WTC11 (cell line): Measurements from ENCODE around the gene SUSD1. TPM values are rescaled to one million over a fixed set of nuclear protein-coding genes. Genes with fewer than 3 reads are reported as not detected.

Experiments
- ATAC-seq: fragments of 200-7000 bp; cut with Tn5 transposase; 2 replicates; pipeline ENCODE4 v1.10.0; 2021; ENCODE audit warnings: mild to moderate bottlenecking, moderate library complexity
- CTCF ChIA-PET: fragments of 300-600 bp; sonication (Branson Sonifier 250); formaldehyde crosslinking; loops from one replicate; lab custom pipeline; 2021; ENCODE audit warnings: antibody characterized with exemption; lab: Charles Lee
- POLR2A ChIA-PET: fragments of 350-600 bp; sonication (Branson Sonifier 250); formaldehyde crosslinking; loops from one replicate; lab custom pipeline; 2021; ENCODE audit warnings: antibody characterized with exemption; lab: Charles Lee
- DNase-seq: peaks from one replicate; pipeline ENCODE4 v3.0.0; 2021; ENCODE audit warnings: low spot score
- H3K27ac Mint-ChIP-seq: 2 replicates; pipeline ENCODE4 v1.8.0; 2021; ENCODE audit warnings: mixed read lengths
- H3K27me3 Mint-ChIP-seq: 2 replicates; pipeline ENCODE4 v1.8.0; 2021; ENCODE audit warnings: low read depth, mild to moderate bottlenecking, moderate library complexity, mixed read lengths
- H3K36me3 Mint-ChIP-seq: 2 replicates; pipeline ENCODE4 v1.8.0; 2021; ENCODE audit warnings: mixed read lengths
- H3K4me1 Mint-ChIP-seq: 2 replicates; pipeline ENCODE4 v1.8.0; 2022; ENCODE audit warnings: mixed read lengths
- H3K4me3 Mint-ChIP-seq: 2 replicates; pipeline ENCODE4 v1.8.0; 2021; ENCODE audit warnings: mild to moderate bottlenecking, moderate library complexity, mixed read lengths
- H3K9me3 Mint-ChIP-seq: 2 replicates; pipeline ENCODE4 v1.8.0; 2021; ENCODE audit warnings: mixed read lengths
- ETV6 ChIP-seq: sonication (generic); formaldehyde crosslinking; IDR thresholded peaks from 2 replicates; pipeline ENCODE4 v1.8.1; 2022; ENCODE audit warnings: mild to moderate bottlenecking, missing genetic modification reagents
- FOXJ3 ChIP-seq: sonication (generic); formaldehyde crosslinking; IDR thresholded peaks from 2 replicates; pipeline ENCODE4 v1.9.0; 2021; ENCODE audit warnings: missing genetic modification reagents, mild to moderate bottlenecking, borderline replicate concordance
- FOXP1 ChIP-seq: sonication (generic); formaldehyde crosslinking; IDR thresholded peaks from 2 replicates; pipeline ENCODE4 v1.8.0; 2022; ENCODE audit warnings: missing genetic modification reagents, mild to moderate bottlenecking, moderate library complexity, borderline replicate concordance
- GRHL2 ChIP-seq: fragments of 250-450 bp; sonication (Bioruptor Pico); IDR thresholded peaks from 2 replicates; pipeline ENCODE4 v1.8.0; 2022; ENCODE audit warnings: mild to moderate bottlenecking, moderate library complexity; ENCODE audit not compliant: insufficient replicate concordance, severe bottlenecking
- HMGA2 ChIP-seq: fragments of 250-450 bp; sonication (Bioruptor Pico); IDR thresholded peaks from 2 replicates; pipeline ENCODE4 v1.4.0; 2021; ENCODE audit warnings: mild to moderate bottlenecking, moderate library complexity
- MAX ChIP-seq: sonication (generic); formaldehyde crosslinking; IDR thresholded peaks from 2 replicates; pipeline ENCODE4 v1.8.0; 2022; ENCODE audit warnings: mild to moderate bottlenecking, missing genetic modification reagents
- NR1H2 ChIP-seq: sonication (generic); formaldehyde crosslinking; IDR thresholded peaks from 2 replicates; pipeline ENCODE4 v1.9.0; 2021; ENCODE audit warnings: mild to moderate bottlenecking, moderate library complexity, missing genetic modification reagents
- OVOL2 ChIP-seq: fragments of 250-450 bp; sonication (Bioruptor Pico); IDR thresholded peaks from 2 replicates; pipeline ENCODE4 v1.9.0; 2021; ENCODE audit warnings: mild to moderate bottlenecking, borderline replicate concordance
- PRDM15 ChIP-seq: sonication (generic); formaldehyde crosslinking; IDR thresholded peaks from 2 replicates; pipeline ENCODE4 v1.8.0; 2022; ENCODE audit warnings: missing genetic modification reagents
- SOX15 ChIP-seq: fragments of 250-450 bp; sonication (Bioruptor Pico); IDR thresholded peaks from 2 replicates; pipeline ENCODE4 v1.9.0; 2021; ENCODE audit warnings: mild to moderate bottlenecking
- SP1 ChIP-seq: sonication (generic); formaldehyde crosslinking; conservative IDR thresholded peaks from 2 replicates; pipeline ENCODE4 v1.8.1; 2022; ENCODE audit warnings: missing genetic modification reagents
- ZNF425 ChIP-seq: fragments of 250-450 bp; sonication (Bioruptor Pico); conservative IDR thresholded peaks from 2 replicates; pipeline ENCODE4 v1.9.0; 2021; ENCODE audit warnings: mild to moderate bottlenecking
- total RNA-seq: library from RNA; stranded (reverse); gene quantifications from 3 replicates; pipeline ENCODE4 v1.2.3, GENCODE V29; 2021
- TF ChIP-seq, protein P1 (sequence below): sonication (generic); formaldehyde crosslinking; IDR thresholded peaks from 2 replicates; pipeline ENCODE4 v1.8.1; 2022; ENCODE audit warnings: missing genetic modification reagents, borderline replicate concordance
- TF ChIP-seq, protein P2 (sequence below): sonication (generic); formaldehyde crosslinking; IDR thresholded peaks from 2 replicates; pipeline ENCODE4 v1.8.1; 2022; ENCODE audit warnings: mild to moderate bottlenecking, missing genetic modification reagents, moderate library complexity, borderline replicate concordance
- TF ChIP-seq, protein P3 (sequence below): fragments of 250-450 bp; sonication (Bioruptor Pico); IDR thresholded peaks from 2 replicates; pipeline ENCODE4 v1.9.0; 2021; ENCODE audit warnings: moderate library complexity, mild to moderate bottlenecking, inconsistent platforms, borderline replicate concordance

SUSD1 gene
- total RNA-seq, 1 experiment from 2014 or later = 5.1 TPM

DNA sequence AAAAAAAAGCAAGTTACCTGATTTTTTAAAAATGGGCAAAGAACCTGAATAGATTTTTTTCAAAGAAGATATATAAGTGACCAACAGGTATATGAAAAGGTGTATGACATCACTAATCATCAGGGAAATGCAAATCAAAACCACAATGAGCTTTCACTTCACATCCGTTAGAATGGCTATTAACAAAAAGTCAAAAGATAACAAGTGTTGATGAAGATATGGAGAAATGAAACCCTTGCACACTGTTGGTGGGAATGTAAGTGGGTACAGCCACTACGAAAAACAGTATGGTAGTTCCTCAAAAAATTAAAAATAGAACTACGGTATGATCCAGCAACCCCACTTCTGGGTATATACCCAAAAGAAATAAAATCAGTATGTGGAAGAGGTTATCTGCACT lies 143.7 kb downstream of the SUSD1 start:
- H3K4me1 Mint-ChIP-seq = peaks cover 9% of the 10 kb centered on the region

GRCh38 chr9:112029921-112030444 lies 145.1 kb downstream of the SUSD1 start:
- Mint-ChIP-seq H3K27me3 (no peaks in the 10 kb centered on the region), H3K9me3 (0 out of 2 replicates have a peak, but pooled peaks cover 6% of the 10 kb centered on the region), H3K4me1 (peaks cover 9% of the 10 kb centered on the region), H3K4me3 (no peak overlapping the region), H3K27ac (peak overlapping the region; percentile 12; the same call in 1 of the 2 replicates), H3K36me3 (no peaks in the 10 kb centered on the region)
- ATAC-seq = peak; percentile 86
- TF ChIP-seq SOX15 (CRISPR knock-in tag) = no peak
- TF ChIP-seq, protein P1, sequence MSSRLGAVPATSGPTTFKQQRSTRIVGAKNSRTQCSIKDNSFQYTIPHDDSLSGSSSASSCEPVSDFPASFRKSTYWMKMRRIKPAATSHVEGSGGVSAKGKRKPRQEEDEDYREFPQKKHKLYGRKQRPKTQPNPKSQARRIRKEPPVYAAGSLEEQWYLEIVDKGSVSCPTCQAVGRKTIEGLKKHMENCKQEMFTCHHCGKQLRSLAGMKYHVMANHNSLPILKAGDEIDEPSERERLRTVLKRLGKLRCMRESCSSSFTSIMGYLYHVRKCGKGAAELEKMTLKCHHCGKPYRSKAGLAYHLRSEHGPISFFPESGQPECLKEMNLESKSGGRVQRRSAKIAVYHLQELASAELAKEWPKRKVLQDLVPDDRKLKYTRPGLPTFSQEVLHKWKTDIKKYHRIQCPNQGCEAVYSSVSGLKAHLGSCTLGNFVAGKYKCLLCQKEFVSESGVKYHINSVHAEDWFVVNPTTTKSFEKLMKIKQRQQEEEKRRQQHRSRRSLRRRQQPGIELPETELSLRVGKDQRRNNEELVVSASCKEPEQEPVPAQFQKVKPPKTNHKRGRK (CRISPR knock-in tag) = no peak
- TF ChIP-seq HMGA2 (CRISPR knock-in tag) = no peak
- no peak for TF ChIP-seq ZNF425 (CRISPR knock-in tag)
- TF ChIP-seq, protein P2, sequence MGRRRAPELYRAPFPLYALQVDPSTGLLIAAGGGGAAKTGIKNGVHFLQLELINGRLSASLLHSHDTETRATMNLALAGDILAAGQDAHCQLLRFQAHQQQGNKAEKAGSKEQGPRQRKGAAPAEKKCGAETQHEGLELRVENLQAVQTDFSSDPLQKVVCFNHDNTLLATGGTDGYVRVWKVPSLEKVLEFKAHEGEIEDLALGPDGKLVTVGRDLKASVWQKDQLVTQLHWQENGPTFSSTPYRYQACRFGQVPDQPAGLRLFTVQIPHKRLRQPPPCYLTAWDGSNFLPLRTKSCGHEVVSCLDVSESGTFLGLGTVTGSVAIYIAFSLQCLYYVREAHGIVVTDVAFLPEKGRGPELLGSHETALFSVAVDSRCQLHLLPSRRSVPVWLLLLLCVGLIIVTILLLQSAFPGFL (CRISPR knock-in tag) = no peak
- TF ChIP-seq FOXJ3 (CRISPR knock-in tag) = no peak
- no peak for TF ChIP-seq OVOL2
- TF ChIP-seq PRDM15 (CRISPR knock-in tag) = no peak
- no peak for TF ChIP-seq NR1H2 (CRISPR knock-in tag)
- no peak for TF ChIP-seq SP1
- TF ChIP-seq FOXP1 (CRISPR knock-in tag) = no peak
- TF ChIP-seq MAX (CRISPR knock-in tag) = no peak
- TF ChIP-seq ETV6 (CRISPR knock-in tag) = no peak
- TF ChIP-seq, protein P3, sequence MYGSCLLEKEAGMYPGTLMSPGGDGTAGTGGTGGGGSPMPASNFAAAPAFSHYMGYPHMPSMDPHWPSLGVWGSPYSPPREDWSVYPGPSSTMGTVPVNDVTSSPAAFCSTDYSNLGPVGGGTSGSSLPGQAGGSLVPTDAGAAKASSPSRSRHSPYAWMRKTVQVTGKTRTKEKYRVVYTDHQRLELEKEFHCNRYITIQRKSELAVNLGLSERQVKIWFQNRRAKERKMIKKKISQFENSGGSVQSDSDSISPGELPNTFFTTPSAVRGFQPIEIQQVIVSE (CRISPR knock-in tag) = no peak
- ChIA-PET POLR2A (no interaction called here), CTCF (interaction anchor here (0.5 to 0.7 kb wide), 3 partner anchors 37 to 324 kb away, joined by 3 to 4 read pairs (median 4); no protein-coding TSS in a partner anchor)
- no peak for DNase-seq

More for the DNA sequence above, 143.7 kb downstream of the SUSD1 start:
- no peak for ATAC-seq
- Mint-ChIP-seq H3K4me3 (no peak overlapping the region), H3K36me3 (no peaks in the 10 kb centered on the region), H3K27ac (no peak overlapping the region), H3K27me3 (no peaks in the 10 kb centered on the region), H3K9me3 (no peaks in the 10 kb centered on the region)
- POLR2A ChIA-PET = no interaction called here
- TF ChIP-seq GRHL2 = no peak
- CTCF ChIA-PET = no interaction called here
- no peak for DNase-seq
